H9 (cell line): ENCODE measurements around the gene FANCC. TPM values are rescaled to one million over a fixed set of nuclear protein-coding genes. Genes with fewer than 3 reads are reported as not detected.

Experiments
- DNase-seq: peaks from one replicate; pipeline ENCODE4 v3.0.0-alpha.2; 2017
- H2AFZ ChIP-seq: one replicate; pipeline ENCODE4 v1.6.1; 2013; ENCODE audit warnings: mild to moderate bottlenecking, low read length, control low read depth, moderate library complexity
- H2AK5ac ChIP-seq: 2 replicates; pipeline ENCODE4 v1.6.1; 2013; ENCODE audit warnings: low read length, control low read depth, mixed read lengths; ENCODE audit not compliant: insufficient read length
- H2BK120ac ChIP-seq: one replicate; pipeline ENCODE4 v1.6.1; 2013; ENCODE audit warnings: low read depth, mild to moderate bottlenecking, low read length, control low read depth, inconsistent platforms; ENCODE audit not compliant: poor library complexity, severe bottlenecking
- H2BK12ac ChIP-seq: 2 replicates; pipeline ENCODE4 v1.6.1; 2013; ENCODE audit warnings: low read length, control low read depth, mixed read lengths, low read depth; ENCODE audit not compliant: insufficient read length
- H2BK15ac ChIP-seq: 2 replicates; pipeline ENCODE4 v1.6.1; 2013; ENCODE audit warnings: low read depth, low read length, control low read depth
- H2BK20ac ChIP-seq: one replicate; pipeline ENCODE4 v1.6.1; 2013; ENCODE audit warnings: low read depth, mild to moderate bottlenecking, low read length, control low read depth, inconsistent platforms; ENCODE audit not compliant: poor library complexity, severe bottlenecking
- H2BK5ac ChIP-seq: 2 replicates; pipeline ENCODE4 v1.6.1; 2013; ENCODE audit warnings: low read length, control low read depth, mixed read lengths; ENCODE audit not compliant: insufficient read length
- H3K14ac ChIP-seq: 2 replicates; pipeline ENCODE4 v1.6.1; 2013; ENCODE audit warnings: low read length, control low read depth; ENCODE audit not compliant: insufficient read depth
- H3K18ac ChIP-seq: 2 replicates; pipeline ENCODE4 v1.6.1; 2013; ENCODE audit warnings: low read depth, mild to moderate bottlenecking, mixed read lengths, low read length, control low read depth; ENCODE audit not compliant: insufficient read length
- H3K23ac ChIP-seq: 2 replicates; pipeline ENCODE4 v1.6.1; 2013; ENCODE audit warnings: low read length, control low read depth, mixed read lengths, low read depth; ENCODE audit not compliant: insufficient read length
- H3K23me2 ChIP-seq: 2 replicates; pipeline ENCODE4 v1.6.1; 2013; ENCODE audit warnings: low read depth, mild to moderate bottlenecking, mixed read lengths, low read length, control low read depth; ENCODE audit not compliant: insufficient read length, poor library complexity, severe bottlenecking
- H3K27ac ChIP-seq: 2 replicates; pipeline ENCODE4 v1.5.1; 2013; ENCODE audit warnings: low read length, control low read depth, mixed read lengths, low read depth; ENCODE audit not compliant: insufficient read length
- H3K27me3 ChIP-seq: 2 replicates; pipeline ENCODE4 v1.6.1; 2013; ENCODE audit warnings: low read length, control low read depth, inconsistent platforms; ENCODE audit not compliant: insufficient read depth
- H3K4ac ChIP-seq: 2 replicates; pipeline ENCODE4 v1.6.1; 2013; ENCODE audit warnings: low read depth, mild to moderate bottlenecking, control low read depth, inconsistent platforms, low read length, moderate library complexity
- H3K4me1 ChIP-seq: 2 replicates; pipeline ENCODE4 v1.6.1; 2013; ENCODE audit warnings: low read length, control low read depth, inconsistent platforms; ENCODE audit not compliant: insufficient read depth
- H3K4me2 ChIP-seq: 2 replicates; pipeline ENCODE4 v1.6.1; 2013; ENCODE audit warnings: low read length, control low read depth, mixed read lengths; ENCODE audit not compliant: insufficient read length, insufficient read depth
- H3K56ac ChIP-seq: 2 replicates; pipeline ENCODE4 v1.6.1; 2013; ENCODE audit warnings: low read depth, mild to moderate bottlenecking, mixed read lengths, low read length, control low read depth; ENCODE audit not compliant: insufficient read length
- H3K79me1 ChIP-seq: 2 replicates; pipeline ENCODE4 v1.6.1; 2013; ENCODE audit warnings: low read depth, mild to moderate bottlenecking, moderate library complexity, low read length, control low read depth, inconsistent platforms; ENCODE audit not compliant: insufficient read depth, poor library complexity, severe bottlenecking
- H3K79me2 ChIP-seq: 2 replicates; pipeline ENCODE4 v1.6.1; 2013; ENCODE audit warnings: low read length, control low read depth, inconsistent platforms; ENCODE audit not compliant: insufficient read depth
- H3K9ac ChIP-seq: 2 replicates; pipeline ENCODE4 v1.6.1; 2013; ENCODE audit warnings: low read length, control low read depth, mixed read lengths; ENCODE audit not compliant: insufficient read length; ENCODE audit errors: extremely low read depth
- H3K9me3 ChIP-seq: one replicate; pipeline ENCODE4 v1.6.1; 2013; ENCODE audit warnings: low read depth, low read length, inconsistent platforms; ENCODE audit not compliant: control insufficient read depth
- H3T11ph ChIP-seq: one replicate; pipeline ENCODE4 v1.6.1; 2013; ENCODE audit warnings: mild to moderate bottlenecking, low read length, control low read depth, inconsistent platforms
- H4K20me1 ChIP-seq: one replicate; pipeline ENCODE4 v1.6.1; 2013; ENCODE audit not compliant: control insufficient read depth, insufficient read length, insufficient read depth
- H4K5ac ChIP-seq: 2 replicates; pipeline ENCODE4 v1.6.1; 2013; ENCODE audit warnings: low read depth, mild to moderate bottlenecking, mixed read lengths, low read length, control low read depth; ENCODE audit not compliant: insufficient read length
- H4K8ac ChIP-seq: replicated peaks from 2 replicates; pipeline ENCODE4 v1.6.1; 2013; ENCODE audit warnings: low read length, control low read depth, mixed read lengths, low read depth; ENCODE audit not compliant: insufficient read length
- H4K91ac ChIP-seq: 2 replicates; pipeline ENCODE4 v1.6.1; 2013; ENCODE audit warnings: low read depth, mild to moderate bottlenecking, moderate library complexity, mixed read lengths, low read length, control low read depth; ENCODE audit not compliant: insufficient read length
- H3K27ac Mint-ChIP-seq, 3 experiments: 2 replicates in 2 of 3; 3 replicates in 1 of 3; pipeline ENCODE4 v1.8.0; 2020 to 2021; ENCODE audit warnings: mixed read lengths in 3 of 3, mild to moderate bottlenecking in 1 of 3, moderate library complexity in 1 of 3
- H3K27me3 Mint-ChIP-seq: 2 replicates; pipeline ENCODE4 v1.8.0; 2021; ENCODE audit warnings: low read depth, mild to moderate bottlenecking, moderate library complexity, mixed read lengths
- H3K36me3 Mint-ChIP-seq, 3 experiments: 2 replicates in 2 of 3; 3 replicates in 1 of 3; pipeline ENCODE4 v1.8.0; 2020 to 2021; ENCODE audit warnings: low read depth in 3 of 3, mixed read lengths in 3 of 3; ENCODE audit not compliant: insufficient read depth in 1 of 3
- H3K4me1 Mint-ChIP-seq, 2 experiments: 2 replicates each; pipeline ENCODE4 v1.8.0; 2020; ENCODE audit warnings: mixed read lengths in 2 of 2
- H3K4me3 Mint-ChIP-seq, 2 experiments: 2 replicates in 1 of 2; 3 replicates in 1 of 2; pipeline ENCODE4 v1.8.0; 2020 to 2021; ENCODE audit warnings: mild to moderate bottlenecking in 2 of 2, mixed read lengths in 2 of 2, moderate library complexity in 1 of 2
- H3K9me3 Mint-ChIP-seq, 2 experiments: 2 replicates in 1 of 2; 3 replicates in 1 of 2; pipeline ENCODE4 v1.8.0; 2020; ENCODE audit warnings: mild to moderate bottlenecking in 2 of 2, mixed read lengths in 2 of 2, moderate library complexity in 1 of 2
- total RNA-seq: library from RNA; stranded (reverse); gene quantifications from 2 replicates; pipeline ENCODE4 v1.2.1, GENCODE V29; 2021
- TF ChIP-seq, protein P1 (sequence below): fragments of 200-600 bp; sonication (generic); conservative IDR thresholded peaks from 3 replicates; pipeline ENCODE4 v1.8.0; 2021; ENCODE audit warnings: antibody characterized with exemption, mild to moderate bottlenecking

FANCC gene
- total RNA-seq, 1 experiment from 2014 or later, result 14.6 TPM

DNA sequence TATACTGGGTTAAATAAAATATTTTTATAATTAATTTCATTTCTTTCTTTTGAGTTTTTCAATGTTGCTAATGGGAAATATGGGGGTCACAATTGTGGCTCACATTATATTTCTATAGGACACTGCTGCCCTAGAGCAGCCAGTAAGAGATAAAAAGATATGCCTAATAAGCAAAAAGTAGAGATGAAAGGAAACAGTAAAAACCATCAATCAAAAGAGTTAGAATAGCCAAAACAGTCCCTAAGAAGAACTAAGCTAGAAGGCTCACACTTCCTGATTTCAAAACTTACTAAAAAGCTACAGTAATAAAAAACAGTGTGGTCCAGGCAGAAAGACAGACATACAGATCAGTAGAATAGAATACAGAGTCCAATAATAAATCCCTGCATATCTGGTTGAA, 104.4 kb downstream of the FANCC start:
- Histone ChIP-seq H4K91ac (no peak overlapping the region), H2BK20ac (no peak overlapping the region), H3K27me3 (no peaks in the 10 kb centered on the region), H3K4me2 (no peak overlapping the region), H3K18ac (no peak overlapping the region), H4K20me1 (no peaks in the 10 kb centered on the region), H3K23ac (no peak overlapping the region), H3K4me1 (peaks cover 10% of the 10 kb centered on the region; the same call in 1 of the 2 replicates), H3K79me2 (no peaks in the 10 kb centered on the region), H2BK5ac (no peak overlapping the region), H2BK15ac (no peak overlapping the region), H2AFZ (no peak overlapping the region), H3K4ac (no peak overlapping the region), H2AK5ac (no peak overlapping the region), H3T11ph (no peak overlapping the region), H2BK12ac (no peak overlapping the region), H3K23me2 (no peaks in the 10 kb centered on the region), H2BK120ac (no peak overlapping the region), H3K14ac (no peak overlapping the region), H4K5ac (no peak overlapping the region), H3K9me3 (no peaks in the 10 kb centered on the region), H3K9ac (no peak overlapping the region), H3K27ac (no peak overlapping the region), H4K8ac (no peak overlapping the region), H3K56ac (no peak overlapping the region), H3K79me1 (no peaks in the 10 kb centered on the region)
- H3K36me3 Mint-ChIP-seq, result no peaks in the 10 kb centered on the region
- H3K4me1 Mint-ChIP-seq, result peaks cover 10 to 14% of the 10 kb centered on the region in 2 experiments
- no peaks in the 10 kb centered on the region for H3K9me3 Mint-ChIP-seq
- no peak overlapping the region for H3K4me3 Mint-ChIP-seq
- no peak for DNase-seq
- TF ChIP-seq, protein P1, sequence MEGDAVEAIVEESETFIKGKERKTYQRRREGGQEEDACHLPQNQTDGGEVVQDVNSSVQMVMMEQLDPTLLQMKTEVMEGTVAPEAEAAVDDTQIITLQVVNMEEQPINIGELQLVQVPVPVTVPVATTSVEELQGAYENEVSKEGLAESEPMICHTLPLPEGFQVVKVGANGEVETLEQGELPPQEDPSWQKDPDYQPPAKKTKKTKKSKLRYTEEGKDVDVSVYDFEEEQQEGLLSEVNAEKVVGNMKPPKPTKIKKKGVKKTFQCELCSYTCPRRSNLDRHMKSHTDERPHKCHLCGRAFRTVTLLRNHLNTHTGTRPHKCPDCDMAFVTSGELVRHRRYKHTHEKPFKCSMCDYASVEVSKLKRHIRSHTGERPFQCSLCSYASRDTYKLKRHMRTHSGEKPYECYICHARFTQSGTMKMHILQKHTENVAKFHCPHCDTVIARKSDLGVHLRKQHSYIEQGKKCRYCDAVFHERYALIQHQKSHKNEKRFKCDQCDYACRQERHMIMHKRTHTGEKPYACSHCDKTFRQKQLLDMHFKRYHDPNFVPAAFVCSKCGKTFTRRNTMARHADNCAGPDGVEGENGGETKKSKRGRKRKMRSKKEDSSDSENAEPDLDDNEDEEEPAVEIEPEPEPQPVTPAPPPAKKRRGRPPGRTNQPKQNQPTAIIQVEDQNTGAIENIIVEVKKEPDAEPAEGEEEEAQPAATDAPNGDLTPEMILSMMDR, result no peak
- H3K27ac Mint-ChIP-seq, result no peak overlapping the region
- no peaks in the 10 kb centered on the region for H3K27me3 Mint-ChIP-seq
